ENCODE data around the gene PHLDB3.
"Not testable (repeated sequence)": the region's sequence is repeated elsewhere in the genome, so short reads cannot be mapped to it uniquely, and the experiment has no call there.

Gene PHLDB3

GRCh38 chr19:43504426-43505185 is at the start of gene PHLDB3:
Gene PHLDB3 (minus strand): TSS chr19:43504746. CDS start chr19:43504118, 628 bp downstream.
- H3K4me3 ChIP-seq (ENCODE audit: low read depth, low read length): peak within 1 kb of the TSS; percentile 67
- no peak for DNase-seq (ENCODE audit: low read depth)
- TF ChIP-seq, protein P1, sequence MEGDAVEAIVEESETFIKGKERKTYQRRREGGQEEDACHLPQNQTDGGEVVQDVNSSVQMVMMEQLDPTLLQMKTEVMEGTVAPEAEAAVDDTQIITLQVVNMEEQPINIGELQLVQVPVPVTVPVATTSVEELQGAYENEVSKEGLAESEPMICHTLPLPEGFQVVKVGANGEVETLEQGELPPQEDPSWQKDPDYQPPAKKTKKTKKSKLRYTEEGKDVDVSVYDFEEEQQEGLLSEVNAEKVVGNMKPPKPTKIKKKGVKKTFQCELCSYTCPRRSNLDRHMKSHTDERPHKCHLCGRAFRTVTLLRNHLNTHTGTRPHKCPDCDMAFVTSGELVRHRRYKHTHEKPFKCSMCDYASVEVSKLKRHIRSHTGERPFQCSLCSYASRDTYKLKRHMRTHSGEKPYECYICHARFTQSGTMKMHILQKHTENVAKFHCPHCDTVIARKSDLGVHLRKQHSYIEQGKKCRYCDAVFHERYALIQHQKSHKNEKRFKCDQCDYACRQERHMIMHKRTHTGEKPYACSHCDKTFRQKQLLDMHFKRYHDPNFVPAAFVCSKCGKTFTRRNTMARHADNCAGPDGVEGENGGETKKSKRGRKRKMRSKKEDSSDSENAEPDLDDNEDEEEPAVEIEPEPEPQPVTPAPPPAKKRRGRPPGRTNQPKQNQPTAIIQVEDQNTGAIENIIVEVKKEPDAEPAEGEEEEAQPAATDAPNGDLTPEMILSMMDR (IDR thresholded peaks at IDR 0.05; ENCODE audit: low read depth, low read length, missing control alignments): no peak

- DNase-seq (ENCODE audit: low read depth): no peak
- no peak overlapping the region for H3K4me3 ChIP-seq (ENCODE audit: low read depth, low read length)
- TF ChIP-seq, protein P1 (IDR thresholded peaks at IDR 0.05; ENCODE audit: low read depth, low read length, missing control alignments): no peak
Measured at GRCh38 chr19:43553656-43554055, 49.1 kb upstream of the PHLDB3 start.

DNA sequence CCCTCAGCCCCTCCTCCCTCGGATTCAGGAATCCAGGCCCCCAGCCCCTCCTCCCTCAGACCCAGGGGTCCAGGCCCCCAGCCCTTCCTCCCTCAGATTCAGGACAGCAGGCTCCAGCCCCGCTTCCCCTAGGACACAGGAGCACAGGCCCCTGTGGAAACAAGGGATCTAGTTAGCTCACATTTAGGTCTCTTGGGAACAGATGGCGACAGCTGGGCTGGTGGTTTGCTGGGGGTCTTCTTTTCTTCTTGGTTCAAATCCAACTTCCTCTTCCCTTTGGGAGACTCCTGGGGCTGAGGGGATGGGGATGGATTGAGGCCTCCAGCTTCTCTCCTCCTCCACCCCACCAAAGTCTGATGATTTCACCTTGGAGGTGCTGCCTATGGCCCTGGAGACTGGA is 48.1 kb upstream of the PHLDB3 start:
- H3K4me3 ChIP-seq (ENCODE audit: low read depth, low read length): no peak overlapping the region
- TF ChIP-seq, protein P1 (IDR thresholded peaks at IDR 0.05; ENCODE audit: low read depth, low read length, missing control alignments): no peak
- no peak for DNase-seq (ENCODE audit: low read depth)

GRCh38 chr19:43552198-43552450 is 47.6 kb upstream of the PHLDB3 start:
- TF ChIP-seq, protein P1 (IDR thresholded peaks at IDR 0.05; ENCODE audit: low read depth, low read length, missing control alignments): no peak
- no peak for DNase-seq (ENCODE audit: low read depth)
- H3K4me3 ChIP-seq (ENCODE audit: low read depth, low read length): no peak overlapping the region

DNA sequence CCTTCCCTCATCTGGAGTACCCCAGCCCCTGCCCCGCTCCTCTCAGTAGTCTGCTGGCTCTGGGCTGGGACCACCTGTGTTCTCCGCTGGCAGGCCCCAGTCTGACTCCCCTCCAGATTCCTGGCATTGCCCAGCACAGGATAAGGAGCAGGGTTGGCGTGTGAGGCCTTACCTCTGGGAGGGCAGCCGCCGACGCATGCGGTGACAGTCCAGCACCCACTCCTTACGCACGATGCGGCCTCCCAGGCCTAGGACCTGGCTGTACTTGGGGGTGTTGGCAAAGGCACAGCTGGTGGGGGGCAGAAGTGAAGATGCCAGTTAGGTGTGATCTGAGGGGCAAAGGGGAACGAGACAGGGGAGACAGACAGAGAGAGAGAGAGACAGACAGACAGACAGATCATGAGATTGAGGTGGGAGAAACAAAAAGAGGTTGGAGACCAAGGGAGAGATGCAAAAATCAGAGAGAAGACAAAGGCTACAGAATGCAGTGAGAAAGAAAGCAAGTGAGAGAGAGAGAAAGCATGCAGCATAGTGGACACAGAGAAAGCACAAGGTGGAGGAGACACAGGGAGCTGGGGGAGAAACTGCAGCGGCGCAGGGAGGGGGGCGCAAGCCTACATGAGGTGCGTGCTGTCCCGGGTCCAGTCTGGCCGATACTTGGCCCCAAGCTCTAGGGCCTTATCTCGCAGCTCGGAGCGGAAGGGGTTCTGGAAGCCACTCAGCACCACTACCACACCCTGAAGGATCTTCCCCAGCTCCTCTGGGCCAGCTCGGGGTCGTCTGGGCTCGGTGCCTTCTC is 47.1 kb upstream of the PHLDB3 start:
- H3K4me3 ChIP-seq (ENCODE audit: low read depth, low read length): no peak overlapping the region

GRCh38 chr19:43548706-43549105 is 44.2 kb upstream of the PHLDB3 start:
- DNase-seq (ENCODE audit: low read depth): no peak
- no peak overlapping the region for H3K4me3 ChIP-seq (ENCODE audit: low read depth, low read length)
- TF ChIP-seq, protein P1 (IDR thresholded peaks at IDR 0.05; ENCODE audit: low read depth, low read length, missing control alignments): no peak

More for the DNA sequence above, 47.1 kb upstream of the PHLDB3 start:
- TF ChIP-seq, protein P1 (IDR thresholded peaks at IDR 0.05; ENCODE audit: low read depth, low read length, missing control alignments): no peak
- DNase-seq (ENCODE audit: low read depth): no peak

- not testable (repeated sequence) for DNase-seq (ENCODE audit: low read depth); H3K4me3 ChIP-seq (ENCODE audit: low read depth, low read length)
Measured at GRCh38 chr19:43547926-43548325, 43.4 kb upstream of the PHLDB3 start.

Measured in GM12864 (cell line).